Measurements from ENCODE around the gene ANKDD1B.
A peak's percentile ranks its signal among the peaks of the same experiment; 100 is the strongest.

ANKDD1B gene

GRCh38 chr5:75616971-75617621 is 5.8 kb downstream of the ANKDD1B start:
- no peak for DNase-seq

GRCh38 chr5:75617736-75618352 is 6.6 kb downstream of the ANKDD1B start:
- no peak for DNase-seq

GRCh38 chr5:75620184-75620959 is 9.1 kb downstream of the ANKDD1B start:
- DNase-seq = no peak

GRCh38 chr5:75622564-75622963 is 11.3 kb downstream of the ANKDD1B start:
- no peak for DNase-seq

GRCh38 chr5:75623846-75624245 is 12.6 kb downstream of the ANKDD1B start:
- DNase-seq = no peak

- no peak for DNase-seq
These were observed 15.7 kb downstream of the ANKDD1B start for GRCh38 chr5:75626959-75627358.

- no peak for DNase-seq
These were observed 16.5 kb downstream of the ANKDD1B start for GRCh38 chr5:75627801-75628200.

GRCh38 chr5:75630875-75631274 is 19.6 kb downstream of the ANKDD1B start:
- no peak for DNase-seq

- DNase-seq = no peak
These were observed 21.1 kb downstream of the ANKDD1B start for GRCh38 chr5:75632321-75632720.

- no peak for DNase-seq
These were observed 26.7 kb downstream of the ANKDD1B start for GRCh38 chr5:75637949-75638348.

GRCh38 chr5:75639535-75640311 is 28.5 kb downstream of the ANKDD1B start:
- no peak for DNase-seq

GRCh38 chr5:75640395-75640794 is 29.1 kb downstream of the ANKDD1B start:
- no peak for DNase-seq

GRCh38 chr5:75640826-75641225 is 29.6 kb downstream of the ANKDD1B start:
- no peak for DNase-seq

GRCh38 chr5:75648712-75649111 is 37.5 kb downstream of the ANKDD1B start:
- DNase-seq = no peak

GRCh38 chr5:75651575-75652238 is 40.5 kb downstream of the ANKDD1B start:
- DNase-seq = no peak

- DNase-seq = no peak
These were observed 42.3 kb downstream of the ANKDD1B start for GRCh38 chr5:75653521-75653920.

- no peak for DNase-seq
These were observed 43.5 kb downstream of the ANKDD1B start for GRCh38 chr5:75654693-75655295.

- DNase-seq = peak; percentile 20
These were observed 45.2 kb downstream of the ANKDD1B start for GRCh38 chr5:75656311-75657003.

GRCh38 chr5:75659791-75660450 is 48.7 kb downstream of the ANKDD1B start:
- DNase-seq = no peak

- no peak for DNase-seq
These were observed 49.6 kb downstream of the ANKDD1B start for GRCh38 chr5:75660678-75661465.
